Activated CD4-positive, alpha-beta T cell treated with anti-CD3 and anti-CD28 coated beads for 48 hours (primary cell): ENCODE results near the gene TRIM26.

Experiments used
- DNase-seq: peaks from one replicate; pipeline ENCODE4 v3.0.0-alpha.2; 2020

TRIM26 gene

GRCh38 chr6:30207619-30208295 lies 5.4 kb downstream of the TRIM26 start:
- DNase-seq, result no peak

GRCh38 chr6:30206799-30207618 lies 6.2 kb downstream of the TRIM26 start:
- DNase-seq, result no peak

- no peak for DNase-seq
These were observed 7.1 kb downstream of the TRIM26 start for GRCh38 chr6:30206152-30206551.

GRCh38 chr6:30204116-30204515 lies 9.1 kb downstream of the TRIM26 start:
- no peak for DNase-seq

- no peak for DNase-seq
These were observed 10.8 kb downstream of the TRIM26 start for GRCh38 chr6:30202366-30202765.

- no peak for DNase-seq
These were observed 12.5 kb downstream of the TRIM26 start for GRCh38 chr6:30200551-30201281.

- DNase-seq, result no peak
These were observed 14.8 kb downstream of the TRIM26 start for GRCh38 chr6:30198166-30199084.

- no peak for DNase-seq
These were observed 16.8 kb downstream of the TRIM26 start for GRCh38 chr6:30196376-30196775.

- no peak for DNase-seq
These were observed 17.3 kb downstream of the TRIM26 start for GRCh38 chr6:30195951-30196350.

- DNase-seq, result no peak
These were observed 18.2 kb downstream of the TRIM26 start for GRCh38 chr6:30194797-30195690.

- DNase-seq, result no peak
These were observed 21.1 kb downstream of the TRIM26 start for GRCh38 chr6:30192076-30192475.

GRCh38 chr6:30188541-30188940 lies 24.7 kb downstream of the TRIM26 start:
- DNase-seq, result no peak

GRCh38 chr6:30185846-30186484 lies 27.2 kb downstream of the TRIM26 start:
- DNase-seq, result no peak

- DNase-seq, result no peak
These were observed 28.7 kb downstream of the TRIM26 start for GRCh38 chr6:30184417-30185031.

- no peak for DNase-seq
These were observed 33.1 kb downstream of the TRIM26 start for GRCh38 chr6:30180145-30180544.

- DNase-seq, result no peak
These were observed 34.4 kb downstream of the TRIM26 start for GRCh38 chr6:30178837-30179236.

- no peak for DNase-seq
These were observed 37.4 kb downstream of the TRIM26 start for GRCh38 chr6:30175765-30176164.

GRCh38 chr6:30172681-30173080 lies 40.5 kb downstream of the TRIM26 start:
- DNase-seq, result no peak

GRCh38 chr6:30171677-30172471 lies 41.3 kb downstream of the TRIM26 start:
- DNase-seq, result no peak
